ENCODE results near the gene ABCA4.

The ABCA4 gene

DNA sequence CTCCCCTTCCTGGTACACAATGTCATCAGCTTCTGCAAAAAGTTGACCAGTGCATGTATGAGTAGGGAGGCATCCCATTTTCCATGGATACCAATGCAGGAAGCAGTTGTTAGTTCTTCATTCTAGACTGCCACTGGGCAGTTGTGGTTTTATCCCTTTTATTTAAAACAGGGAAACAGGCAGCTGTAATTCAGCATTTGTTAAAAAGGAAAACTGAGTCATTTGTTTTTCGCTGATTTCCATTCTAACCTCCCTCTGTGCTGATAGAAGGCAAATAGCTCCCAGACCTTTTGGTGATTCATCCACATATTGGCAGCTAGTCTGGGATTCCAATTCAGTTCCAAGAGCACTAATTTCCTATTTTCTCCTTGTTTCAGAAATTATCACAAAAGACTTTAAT lies 21.1 kb upstream of the ABCA4 start:
- no peak overlapping the region for H3K4me3 ChIP-seq (ENCODE audit: severe bottlenecking)
- TF ChIP-seq, protein P1, sequence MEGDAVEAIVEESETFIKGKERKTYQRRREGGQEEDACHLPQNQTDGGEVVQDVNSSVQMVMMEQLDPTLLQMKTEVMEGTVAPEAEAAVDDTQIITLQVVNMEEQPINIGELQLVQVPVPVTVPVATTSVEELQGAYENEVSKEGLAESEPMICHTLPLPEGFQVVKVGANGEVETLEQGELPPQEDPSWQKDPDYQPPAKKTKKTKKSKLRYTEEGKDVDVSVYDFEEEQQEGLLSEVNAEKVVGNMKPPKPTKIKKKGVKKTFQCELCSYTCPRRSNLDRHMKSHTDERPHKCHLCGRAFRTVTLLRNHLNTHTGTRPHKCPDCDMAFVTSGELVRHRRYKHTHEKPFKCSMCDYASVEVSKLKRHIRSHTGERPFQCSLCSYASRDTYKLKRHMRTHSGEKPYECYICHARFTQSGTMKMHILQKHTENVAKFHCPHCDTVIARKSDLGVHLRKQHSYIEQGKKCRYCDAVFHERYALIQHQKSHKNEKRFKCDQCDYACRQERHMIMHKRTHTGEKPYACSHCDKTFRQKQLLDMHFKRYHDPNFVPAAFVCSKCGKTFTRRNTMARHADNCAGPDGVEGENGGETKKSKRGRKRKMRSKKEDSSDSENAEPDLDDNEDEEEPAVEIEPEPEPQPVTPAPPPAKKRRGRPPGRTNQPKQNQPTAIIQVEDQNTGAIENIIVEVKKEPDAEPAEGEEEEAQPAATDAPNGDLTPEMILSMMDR (IDR thresholded peaks at IDR 0.05; ENCODE audit: poor library complexity, severe bottlenecking), result no peak
- no peak overlapping the region for H3K27ac ChIP-seq (ENCODE audit: poor library complexity, severe bottlenecking)
- ATAC-seq (ENCODE audit: low read depth) (no peak), DNase-seq (ENCODE audit: low spot score) (no peak)
- no peaks in the 10 kb centered on the region for H3K36me3 ChIP-seq (ENCODE audit: low read depth)
- H3K9me3 ChIP-seq (ENCODE audit: severe bottlenecking), result no peaks in the 10 kb centered on the region
- H3K27me3 ChIP-seq (ENCODE audit: insufficient read depth, poor library complexity, severe bottlenecking), result no peaks in the 10 kb centered on the region
- no peaks in the 10 kb centered on the region for H3K4me1 ChIP-seq (ENCODE audit: insufficient read depth, poor library complexity, severe bottlenecking)

- Histone ChIP-seq H3K9me3 (ENCODE audit: severe bottlenecking) (no peaks in the 10 kb centered on the region), H3K27ac (ENCODE audit: poor library complexity, severe bottlenecking) (no peak overlapping the region), H3K4me1 (ENCODE audit: insufficient read depth, poor library complexity, severe bottlenecking) (no peaks in the 10 kb centered on the region), H3K4me3 (ENCODE audit: severe bottlenecking) (no peak overlapping the region), H3K36me3 (ENCODE audit: low read depth) (no peaks in the 10 kb centered on the region), H3K27me3 (ENCODE audit: insufficient read depth, poor library complexity, severe bottlenecking) (no peaks in the 10 kb centered on the region)
- DNase-seq (ENCODE audit: low spot score), result no peak
- TF ChIP-seq, protein P1 (IDR thresholded peaks at IDR 0.05; ENCODE audit: poor library complexity, severe bottlenecking), result no peak
- ATAC-seq (ENCODE audit: low read depth), result no peak
These were observed 11.2 kb upstream of the ABCA4 start for GRCh38 chr1:94132111-94132510.

DNA sequence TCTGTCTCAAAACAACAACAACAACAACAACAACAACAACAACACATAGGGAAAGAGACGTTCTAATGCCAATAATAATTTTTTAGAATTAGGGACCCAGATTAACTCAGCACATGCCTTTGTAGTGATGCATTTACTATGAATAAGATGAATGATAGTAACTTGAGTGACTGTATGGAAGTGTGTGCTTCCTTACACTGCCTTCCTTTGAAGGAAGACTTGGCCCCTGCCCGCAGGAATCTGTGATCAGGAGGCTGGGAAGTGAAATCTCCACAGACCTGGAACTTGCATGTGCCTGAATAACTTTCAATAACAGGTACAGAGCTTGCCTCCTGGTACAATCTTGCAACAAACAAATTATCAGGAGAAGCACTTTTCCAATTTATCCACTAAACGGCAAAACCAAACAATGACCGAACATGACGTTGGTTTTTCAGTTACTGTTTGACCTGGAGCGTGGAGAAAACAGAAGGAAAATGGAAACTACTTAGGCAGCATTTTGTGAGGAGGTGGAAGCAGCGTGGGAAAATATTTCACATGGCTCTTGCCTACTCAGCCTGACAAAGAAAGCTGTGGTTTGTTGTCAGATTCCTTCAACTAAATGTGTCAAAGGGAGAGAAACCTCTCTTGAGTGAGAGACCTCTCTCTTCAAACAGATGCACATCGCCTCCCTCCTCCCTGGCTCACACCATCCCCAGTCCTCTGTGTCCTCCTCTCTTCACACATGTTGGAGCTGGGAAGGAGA lies 10.1 kb upstream of the ABCA4 start:
- H3K27ac ChIP-seq (ENCODE audit: poor library complexity, severe bottlenecking), result no peak overlapping the region
- ATAC-seq (ENCODE audit: low read depth) (peak; percentile 69; the same call in 2 of the 3 replicates), DNase-seq (ENCODE audit: low spot score) (no peak)
- H3K27me3 ChIP-seq (ENCODE audit: insufficient read depth, poor library complexity, severe bottlenecking), result no peaks in the 10 kb centered on the region
- H3K4me3 ChIP-seq (ENCODE audit: severe bottlenecking), result no peak overlapping the region
- TF ChIP-seq, protein P1 (IDR thresholded peaks at IDR 0.05; ENCODE audit: poor library complexity, severe bottlenecking), result no peak
- H3K9me3 ChIP-seq (ENCODE audit: severe bottlenecking), result no peaks in the 10 kb centered on the region
- no peaks in the 10 kb centered on the region for H3K4me1 ChIP-seq (ENCODE audit: insufficient read depth, poor library complexity, severe bottlenecking)
- H3K36me3 ChIP-seq (ENCODE audit: low read depth), result no peaks in the 10 kb centered on the region

DNA sequence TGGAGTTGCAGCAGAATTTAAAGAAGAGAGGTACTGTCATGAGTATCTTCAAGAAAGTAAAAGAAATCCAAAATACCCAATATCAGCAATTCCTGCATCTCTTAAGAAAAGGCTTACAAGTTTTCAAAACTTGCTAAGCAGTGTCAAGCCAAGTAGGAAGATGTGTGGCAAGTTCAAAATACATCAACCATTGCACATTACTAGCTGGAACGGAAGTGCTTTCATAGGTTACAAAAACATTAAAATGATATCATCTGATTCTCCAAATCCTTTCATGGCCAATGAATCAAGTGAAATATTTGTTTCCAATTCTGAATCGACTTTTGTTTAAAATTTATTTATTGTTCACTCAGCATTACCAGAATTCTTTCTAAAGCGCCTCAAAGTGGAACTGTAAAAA lies 5.7 kb upstream of the ABCA4 start:
- H3K36me3 ChIP-seq (ENCODE audit: low read depth), result no peaks in the 10 kb centered on the region
- no peak overlapping the region for H3K4me3 ChIP-seq (ENCODE audit: severe bottlenecking)
- no peaks in the 10 kb centered on the region for H3K27me3 ChIP-seq (ENCODE audit: insufficient read depth, poor library complexity, severe bottlenecking)
- no peaks in the 10 kb centered on the region for H3K9me3 ChIP-seq (ENCODE audit: severe bottlenecking)
- no peak for ATAC-seq (ENCODE audit: low read depth)
- H3K27ac ChIP-seq (ENCODE audit: poor library complexity, severe bottlenecking), result no peak overlapping the region
- TF ChIP-seq, protein P1 (IDR thresholded peaks at IDR 0.05; ENCODE audit: poor library complexity, severe bottlenecking), result no peak
- no peaks in the 10 kb centered on the region for H3K4me1 ChIP-seq (ENCODE audit: insufficient read depth, poor library complexity, severe bottlenecking)
- DNase-seq (ENCODE audit: low spot score), result no peak
